Measurements from ENCODE around the gene PGBD1.

DNA sequence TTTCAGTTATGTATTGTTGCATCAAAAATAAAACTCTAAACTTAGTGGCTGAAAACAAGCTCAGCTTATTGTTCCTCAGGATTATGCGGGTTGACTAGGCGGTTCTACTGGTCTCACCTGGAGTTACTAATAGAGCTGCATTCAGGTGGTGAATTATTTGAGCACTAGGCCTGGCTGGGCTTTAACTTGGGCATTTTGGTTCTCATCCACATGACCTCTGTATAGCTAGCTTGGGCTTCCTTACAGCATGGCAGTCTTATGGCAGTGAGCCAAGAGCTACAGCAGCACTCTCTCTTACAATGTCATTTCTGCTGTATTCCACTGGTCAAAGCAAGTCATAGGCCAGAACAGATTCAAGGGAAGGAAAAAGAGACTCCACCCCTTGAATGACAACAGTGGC, 1.6 kb downstream of the PGBD1 start:
- TF ChIP-seq, protein P1, sequence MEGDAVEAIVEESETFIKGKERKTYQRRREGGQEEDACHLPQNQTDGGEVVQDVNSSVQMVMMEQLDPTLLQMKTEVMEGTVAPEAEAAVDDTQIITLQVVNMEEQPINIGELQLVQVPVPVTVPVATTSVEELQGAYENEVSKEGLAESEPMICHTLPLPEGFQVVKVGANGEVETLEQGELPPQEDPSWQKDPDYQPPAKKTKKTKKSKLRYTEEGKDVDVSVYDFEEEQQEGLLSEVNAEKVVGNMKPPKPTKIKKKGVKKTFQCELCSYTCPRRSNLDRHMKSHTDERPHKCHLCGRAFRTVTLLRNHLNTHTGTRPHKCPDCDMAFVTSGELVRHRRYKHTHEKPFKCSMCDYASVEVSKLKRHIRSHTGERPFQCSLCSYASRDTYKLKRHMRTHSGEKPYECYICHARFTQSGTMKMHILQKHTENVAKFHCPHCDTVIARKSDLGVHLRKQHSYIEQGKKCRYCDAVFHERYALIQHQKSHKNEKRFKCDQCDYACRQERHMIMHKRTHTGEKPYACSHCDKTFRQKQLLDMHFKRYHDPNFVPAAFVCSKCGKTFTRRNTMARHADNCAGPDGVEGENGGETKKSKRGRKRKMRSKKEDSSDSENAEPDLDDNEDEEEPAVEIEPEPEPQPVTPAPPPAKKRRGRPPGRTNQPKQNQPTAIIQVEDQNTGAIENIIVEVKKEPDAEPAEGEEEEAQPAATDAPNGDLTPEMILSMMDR (IDR thresholded peaks at IDR 0.05), result no peak
- TF ChIP-seq POLR2A (IDR thresholded peaks at IDR 0.05; ENCODE audit: low read depth) (no peak), POLR2AphosphoS5 (IDR thresholded peaks at IDR 0.05) (no peak)
